GM18517 (cell line): ENCODE results near the gene SH3RF1.
A peak's percentile ranks its signal among the peaks of the same experiment; 100 is the strongest.
"Not testable (repeated sequence)": the region's sequence is repeated elsewhere in the genome, so short reads cannot be mapped to it uniquely, and the experiment has no call there.

Source experiments
- ATAC-seq: cut with Tn5 transposase; IDR thresholded peaks from one replicate; pipeline ENCODE4 v1.9.1; 2021; ENCODE audit warnings: mild to moderate bottlenecking, moderate library complexity; ENCODE audit not compliant: unreplicated experiment

The SH3RF1 gene

GRCh38 chr4:169229571-169230028, 41.2 kb downstream of the SH3RF1 start:
- no peak for ATAC-seq

- no peak for ATAC-seq
Measured at GRCh38 chr4:169228076-169228475, 42.7 kb downstream of the SH3RF1 start.

GRCh38 chr4:169226565-169226964, 44.2 kb downstream of the SH3RF1 start:
- ATAC-seq: no peak

GRCh38 chr4:169225812-169226211, 44.9 kb downstream of the SH3RF1 start:
- ATAC-seq: no peak

- ATAC-seq: no peak
Measured at GRCh38 chr4:169225058-169225751, 45.6 kb downstream of the SH3RF1 start.

GRCh38 chr4:169222761-169223160, 48.0 kb downstream of the SH3RF1 start:
- no peak for ATAC-seq

GRCh38 chr4:169221662-169222061, 49.1 kb downstream of the SH3RF1 start:
- ATAC-seq: no peak

- no peak for ATAC-seq
Measured at GRCh38 chr4:169220854-169221411, 49.8 kb downstream of the SH3RF1 start.

GRCh38 chr4:169220447-169220846, 50.3 kb downstream of the SH3RF1 start:
- no peak for ATAC-seq

- ATAC-seq: no peak
Measured at GRCh38 chr4:169219440-169219839, 51.3 kb downstream of the SH3RF1 start.

GRCh38 chr4:169215656-169216055, 55.1 kb downstream of the SH3RF1 start:
- ATAC-seq: peak; percentile 58

GRCh38 chr4:169212981-169213380, 57.8 kb downstream of the SH3RF1 start:
- no peak for ATAC-seq

- ATAC-seq: peak; percentile 85
Measured at GRCh38 chr4:169210504-169211118, 60.1 kb downstream of the SH3RF1 start.

- no peak for ATAC-seq
Measured at GRCh38 chr4:169209388-169209883, 61.3 kb downstream of the SH3RF1 start.

GRCh38 chr4:169208516-169208915, 62.2 kb downstream of the SH3RF1 start:
- no peak for ATAC-seq

GRCh38 chr4:169208090-169208455, 62.7 kb downstream of the SH3RF1 start:
- no peak for ATAC-seq

GRCh38 chr4:169207436-169208089, 63.2 kb downstream of the SH3RF1 start:
- ATAC-seq: no peak

GRCh38 chr4:169205744-169206080, 65.0 kb downstream of the SH3RF1 start:
- no peak for ATAC-seq

GRCh38 chr4:169205075-169205743, 65.5 kb downstream of the SH3RF1 start:
- no peak for ATAC-seq

- no peak for ATAC-seq
Measured at GRCh38 chr4:169203891-169204290, 66.9 kb downstream of the SH3RF1 start.

- not testable (repeated sequence) for ATAC-seq
Measured at GRCh38 chr4:169203278-169203677, 67.5 kb downstream of the SH3RF1 start.
